HuH-7.5 (cell line): ENCODE results near the gene RPL3.
A peak's percentile ranks its signal among the peaks of the same experiment; 100 is the strongest.
"Not testable (repeated sequence)": the region's sequence is repeated elsewhere in the genome, so short reads cannot be mapped to it uniquely, and the experiment has no call there.

ENCODE experiments used
- DNase-seq: peaks from one replicate; pipeline ENCODE4 v3.0.0; 2011; ENCODE audit warnings: low spot score

The RPL3 gene

DNA sequence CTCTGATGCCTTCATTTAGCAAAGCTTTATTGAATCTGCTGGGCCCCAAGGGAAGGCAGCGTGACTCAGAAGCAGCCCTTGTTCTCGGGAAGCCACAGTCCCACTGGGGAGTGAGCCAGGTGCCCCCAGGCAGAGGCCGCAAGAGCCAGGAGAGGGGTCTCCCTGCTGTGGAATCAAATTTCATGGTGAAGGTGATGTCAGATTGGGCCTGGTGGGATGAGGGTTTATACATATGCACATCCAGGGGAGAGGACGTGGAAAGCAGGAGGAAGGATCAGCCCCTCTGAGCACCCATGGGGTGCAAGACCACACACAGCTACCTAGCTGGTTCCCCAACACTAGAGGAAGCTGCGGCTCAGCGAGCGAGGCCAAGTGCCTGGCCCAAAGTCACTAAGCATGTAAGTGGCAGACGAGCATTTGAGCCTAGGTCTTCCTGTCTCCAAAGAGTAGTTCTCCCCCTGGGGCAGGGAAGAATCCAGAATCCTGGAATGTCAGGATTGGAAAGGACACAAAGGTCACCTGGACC lies 32.3 kb upstream of the RPL3 start:
- DNase-seq: no peak

DNA sequence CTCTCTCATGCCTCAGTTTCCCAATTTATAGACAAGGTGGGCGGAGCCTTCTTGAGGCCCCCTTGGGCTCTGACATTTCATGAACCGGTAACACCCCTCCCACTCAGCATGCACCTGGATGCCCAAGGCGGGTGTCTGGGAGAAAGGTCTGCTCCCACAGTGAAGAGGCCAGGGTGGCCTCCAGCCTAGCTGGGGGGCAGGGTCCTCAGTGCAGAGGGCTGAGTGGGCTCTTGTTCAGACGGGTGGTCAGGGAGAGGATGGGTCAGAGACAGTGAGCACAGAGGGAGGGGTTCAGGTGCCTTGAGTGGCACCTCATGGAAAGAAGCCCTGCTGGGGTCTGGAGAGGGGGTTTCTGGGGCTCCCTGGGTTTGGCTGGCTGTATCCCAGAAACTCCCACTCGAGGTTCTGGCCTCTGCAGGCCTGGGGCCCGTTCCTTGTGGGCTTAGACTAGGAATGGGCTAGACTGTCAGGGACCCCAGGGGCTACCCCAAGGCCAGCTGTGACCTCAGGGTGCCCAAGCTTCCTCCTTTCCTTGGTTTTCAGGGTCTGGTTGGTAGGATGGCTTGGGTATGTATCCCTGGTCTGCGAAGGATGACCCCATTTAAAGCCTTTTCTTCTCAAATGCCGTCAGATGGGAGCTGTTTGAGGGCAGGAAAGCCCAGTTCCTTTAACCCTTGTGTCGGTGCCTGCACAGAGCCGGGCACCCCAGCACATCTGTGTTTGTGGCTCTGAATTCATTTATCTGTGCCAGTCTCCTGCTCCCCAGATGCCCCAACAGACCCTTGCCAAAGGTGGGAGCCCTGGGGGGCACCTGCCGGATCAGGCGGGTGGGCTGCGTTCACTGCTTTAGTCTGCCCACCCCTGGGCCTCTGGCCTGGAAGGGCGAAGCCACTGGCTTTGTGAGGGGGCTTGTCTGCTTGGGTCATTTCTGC lies 31.6 kb upstream of the RPL3 start:
- no peak for DNase-seq

DNA sequence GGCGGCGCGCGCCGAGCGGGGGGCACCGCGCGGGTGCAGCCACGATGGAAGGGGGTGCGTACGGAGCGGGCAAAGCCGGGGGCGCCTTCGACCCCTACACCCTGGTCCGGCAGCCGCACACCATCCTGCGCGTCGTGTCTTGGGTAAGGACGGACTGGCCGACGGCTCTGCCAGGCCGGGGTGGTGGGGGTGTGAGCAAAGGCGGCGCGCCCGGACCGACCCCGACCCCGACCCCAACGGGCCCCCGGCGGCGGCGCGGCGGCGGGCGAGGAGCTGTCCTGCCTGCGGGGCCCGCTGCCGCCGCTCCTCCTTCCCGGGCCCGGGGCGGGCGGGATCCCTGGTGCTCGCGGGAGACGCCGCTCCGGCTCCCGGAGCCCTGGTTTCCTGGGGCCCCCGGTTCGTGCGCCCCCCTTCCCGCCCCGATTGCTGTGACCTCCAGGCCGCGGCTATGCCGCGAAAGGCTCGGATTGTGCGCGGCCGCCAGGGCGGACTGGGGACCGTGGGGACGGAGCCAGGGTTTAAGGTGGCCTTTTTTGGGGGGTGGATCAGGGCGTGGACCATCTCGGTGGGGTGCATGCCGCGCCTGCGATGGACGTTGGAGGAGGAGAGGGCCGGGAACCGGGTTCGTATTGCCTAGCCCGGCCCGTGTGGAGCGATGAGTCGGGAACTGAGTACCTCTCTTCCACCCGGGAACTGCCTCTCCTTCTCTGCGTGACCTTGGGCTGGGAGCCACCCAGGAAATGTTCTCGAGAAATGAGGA lies 30.7 kb upstream of the RPL3 start, which contains the start of gene SYNGR1:
Gene SYNGR1, plus strand, starts transcription at position 25 of the 760 bp plus-strand sequence. Its CDS starts 20 bp downstream, at position 45.
- peak; percentile 43 for DNase-seq

- DNase-seq: peak; percentile 92
These were observed 30.1 kb upstream of the RPL3 start for GRCh38 chr22:39349506-39349966.

DNA sequence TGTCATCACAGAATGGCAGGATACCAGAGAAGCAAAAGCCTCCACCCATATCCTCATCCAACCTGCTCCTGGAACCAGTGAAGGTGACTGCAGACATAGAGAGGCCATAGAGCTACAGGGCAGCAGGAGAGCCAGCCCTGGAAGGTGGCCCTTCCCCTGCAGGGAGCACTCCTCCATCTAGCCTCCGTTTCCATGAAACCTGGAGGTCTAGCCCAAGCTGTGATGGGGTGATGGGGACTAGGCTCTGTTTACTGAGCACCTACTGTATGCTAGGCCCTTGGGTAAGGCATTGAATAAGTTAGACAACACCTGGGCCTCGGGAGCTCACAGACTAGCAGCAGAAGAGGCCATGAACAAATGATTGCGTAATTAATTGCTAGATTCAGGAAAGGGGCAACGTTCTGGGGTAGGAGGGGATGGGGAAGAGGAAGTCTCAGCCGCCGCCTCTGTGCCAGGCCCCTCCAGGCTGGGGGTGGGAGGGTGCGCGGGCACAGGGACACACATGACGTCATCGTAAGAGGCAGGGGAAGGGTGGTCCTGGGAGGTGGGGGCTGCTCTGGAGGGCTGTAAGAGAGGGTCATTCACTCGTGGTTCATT lies 29.6 kb upstream of the RPL3 start:
- no peak for DNase-seq

DNA sequence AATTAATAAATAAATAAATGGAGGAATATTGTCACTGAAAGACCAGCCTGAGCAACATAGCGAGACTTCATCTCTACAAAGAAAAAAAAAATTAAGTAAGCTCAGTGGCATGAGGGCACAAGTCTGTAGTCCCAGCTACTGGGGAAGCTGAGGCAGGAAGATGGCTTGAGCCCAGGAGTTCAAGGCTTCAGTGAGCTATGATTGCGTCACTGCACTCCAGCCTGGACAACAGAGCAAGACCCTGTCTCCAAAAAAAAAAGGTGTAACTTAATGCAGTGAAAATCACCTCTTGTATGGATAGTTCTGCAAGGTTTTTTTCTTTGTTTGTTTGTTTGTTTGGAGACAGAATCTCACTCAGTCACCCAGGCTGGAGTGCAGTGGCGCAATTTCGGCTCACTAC lies 25.8 kb upstream of the RPL3 start:
- no peak for DNase-seq

DNA sequence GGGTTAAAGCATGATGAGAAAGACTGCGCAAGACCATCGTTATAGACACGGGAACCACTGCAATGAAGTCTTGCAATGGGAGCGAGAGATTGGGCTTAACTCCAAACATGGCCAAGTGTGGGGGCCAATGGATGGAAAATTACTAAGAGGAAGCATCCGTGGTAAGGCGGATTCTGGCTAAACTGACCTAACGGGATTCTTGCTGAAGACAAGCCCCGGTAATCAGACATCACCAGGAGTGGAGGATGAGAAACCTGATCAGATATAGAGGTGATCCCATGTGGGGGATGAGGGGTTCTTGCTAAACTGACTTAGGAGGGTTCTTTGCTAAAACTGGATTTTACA lies 24.6 kb upstream of the RPL3 start:
- DNase-seq: no peak

GRCh38 chr22:39343259-39344045 lies 24.0 kb upstream of the RPL3 start:
- peak; percentile 72 for DNase-seq

- no peak for DNase-seq
These were observed 21.8 kb upstream of the RPL3 start for GRCh38 chr22:39341179-39341578.

DNA sequence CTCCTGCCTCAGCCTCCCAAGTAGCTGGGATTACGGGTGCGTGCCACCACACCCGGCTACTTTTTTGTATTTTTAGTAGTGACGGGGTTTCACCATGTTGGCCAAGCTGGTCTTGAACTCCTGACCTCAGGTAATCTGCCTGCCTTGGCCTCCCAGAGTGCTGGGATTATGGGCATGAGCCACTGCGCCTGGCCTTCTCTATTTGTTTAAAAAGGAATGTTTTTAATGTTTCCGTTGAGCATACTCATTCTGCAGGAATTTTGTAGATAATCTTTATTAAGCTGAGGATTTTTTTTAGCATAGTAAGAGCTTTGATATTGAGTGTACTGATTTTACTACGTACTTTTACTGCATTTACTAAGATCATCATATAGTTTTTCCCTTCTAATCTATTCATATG lies 20.4 kb upstream of the RPL3 start:
- not testable (repeated sequence) for DNase-seq

GRCh38 chr22:39336411-39336810 lies 17.0 kb upstream of the RPL3 start:
- no peak for DNase-seq

- no peak for DNase-seq
These were observed 13.1 kb upstream of the RPL3 start for GRCh38 chr22:39332441-39333064.

DNA sequence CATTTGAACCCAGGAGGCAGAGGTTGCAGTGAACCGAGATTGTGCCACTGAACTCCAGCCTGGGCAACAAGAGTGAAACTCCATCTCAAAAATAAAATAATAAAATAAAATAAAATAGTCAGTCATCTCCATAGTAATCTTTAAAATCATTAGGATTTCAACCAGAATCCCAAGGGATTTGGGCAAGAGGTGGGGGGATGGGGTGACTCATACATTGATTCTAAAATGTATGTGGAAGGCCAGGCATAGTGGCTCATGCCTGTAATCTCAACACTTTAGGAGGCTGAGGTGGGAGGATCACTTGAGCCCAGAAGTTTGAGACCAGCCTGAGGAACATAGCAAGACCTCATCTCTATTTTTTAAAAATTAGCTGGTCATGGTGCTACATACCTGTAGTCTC lies 11.1 kb upstream of the RPL3 start:
- not testable (repeated sequence) for DNase-seq

- DNase-seq: no peak
These were observed 8.8 kb upstream of the RPL3 start for GRCh38 chr22:39327995-39328754.

DNA sequence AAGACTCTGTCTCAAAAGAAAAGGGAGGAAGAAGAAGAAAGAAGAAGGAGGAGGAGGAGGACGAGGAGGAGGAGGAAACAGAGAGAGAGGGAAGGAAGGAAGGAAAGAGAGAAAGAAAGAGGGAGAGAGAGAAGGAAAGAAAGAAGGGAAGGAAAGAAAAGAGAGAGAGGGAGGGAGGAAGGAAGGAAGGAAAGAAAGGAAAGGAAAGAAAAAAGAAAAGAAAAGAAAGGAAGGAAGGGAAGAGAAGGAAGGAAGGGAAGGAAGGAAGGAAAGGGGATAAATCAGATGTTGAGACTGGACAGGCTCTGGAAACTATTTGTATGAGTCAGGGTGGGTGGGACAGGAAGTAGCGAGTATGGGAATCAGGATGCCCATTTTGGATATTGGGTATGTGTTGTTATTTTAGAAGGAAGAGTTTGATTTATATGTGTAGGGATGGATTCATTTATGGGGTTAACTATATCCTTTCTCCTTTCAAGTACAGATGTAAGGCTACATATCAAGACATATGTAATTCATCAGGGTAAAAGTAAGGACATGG lies 6.0 kb upstream of the RPL3 start:
- DNase-seq: no peak

GRCh38 chr22:39320616-39321029 lies 1.2 kb upstream of the RPL3 start:
- DNase-seq: not testable (repeated sequence)

GRCh38 chr22:39318507-39319283 lies 728 bp downstream of the RPL3 start:
- DNase-seq: no peak

GRCh38 chr22:39317775-39318506 lies 1.5 kb downstream of the RPL3 start:
- DNase-seq: no peak
